SK-N-SH (cell line): ENCODE data around the gene HTR7. TPM values are rescaled to one million over a fixed set of nuclear protein-coding genes. Genes with fewer than 3 reads are reported as not detected.

Source experiments
- CTCF ChIA-PET: fragments of 300-600, 350-600 bp; formaldehyde crosslinking; extraction: SDS; loops from one replicate; lab custom pipeline; 2021; lab: Yijun Ruan, JAX
- POLR2A ChIA-PET: fragments of 350-600 bp; sonication (Branson Sonifier 250); formaldehyde crosslinking; extraction: SDS; loops from one replicate; lab custom pipeline; 2020; ENCODE audit warnings: antibody characterized with exemption, inconsistent platforms; lab: Yijun Ruan, JAX
- DNase-seq: peaks from one replicate; pipeline ENCODE4 v3.0.0; 2012
- H2AFZ ChIP-seq: fragments of 200-600 bp; sonication (generic); 2 replicates; pipeline ENCODE4 v1.8.1; 2016; ENCODE audit warnings: antibody characterized with exemption, mild to moderate bottlenecking, low read depth
- H3F3A ChIP-seq: fragments of 200-600 bp; sonication (generic); replicated peaks from 2 replicates; pipeline ENCODE3; 2016; ENCODE audit warnings: antibody characterized with exemption, mild to moderate bottlenecking; ENCODE audit not compliant: insufficient read depth
- H3K27ac ChIP-seq, 2 experiments: fragments of 200-500 bp in 1 of 2; fragments of 200-600 bp in 1 of 2; sonication (Bioruptor generic) in 1 of 2; sonication (generic), shearing (Covaris generic) in 1 of 2; 2 replicates each; pipeline versions ENCODE4 v1.5.1 to v1.6.1; 2014 to 2016; ENCODE audit warnings: low read depth in 2 of 2, inconsistent platforms in 1 of 2, low read length in 1 of 2, mild to moderate bottlenecking in 1 of 2, mixed read lengths in 1 of 2
- H3K27me3 ChIP-seq: fragments of 200-600 bp; sonication (generic), shearing (Covaris generic); 2 replicates; pipeline ENCODE4 v1.6.1; 2016; ENCODE audit warnings: mixed run types; ENCODE audit not compliant: insufficient read depth
- H3K36me3 ChIP-seq, 2 experiments: fragments of 200-500 bp in 1 of 2; fragments of 200-600 bp in 1 of 2; sonication (Bioruptor generic) in 1 of 2; sonication (generic) in 1 of 2; replicated peaks in 1 of 2; 2 replicates each; pipeline versions ENCODE3 to v1.5.1; 2014 to 2016; ENCODE audit warnings: low read length in 1 of 2, mild to moderate bottlenecking in 1 of 2; ENCODE audit not compliant: insufficient read depth in 2 of 2, control insufficient read depth in 1 of 2
- H3K4me1 ChIP-seq, 2 experiments: fragments of 200-500 bp in 1 of 2; fragments of 200-600 bp in 1 of 2; sonication (Bioruptor generic) in 1 of 2; sonication (generic), shearing (Covaris generic) in 1 of 2; 2 replicates each; pipeline versions ENCODE4 v1.5.1 to v1.6.1; 2014 to 2016; ENCODE audit warnings: low read depth in 1 of 2, low read length in 1 of 2, mixed run types in 1 of 2; ENCODE audit not compliant: insufficient read depth in 2 of 2, control insufficient read depth in 1 of 2
- H3K4me2 ChIP-seq: fragments of 200-600 bp; sonication (generic), shearing (Covaris generic); 2 replicates; pipeline ENCODE4 v1.6.1; 2017; ENCODE audit warnings: mixed run types
- H3K4me3 ChIP-seq, 2 experiments: fragments of 200-500 bp in 1 of 2; fragments of 200-600 bp in 1 of 2; sonication (Bioruptor generic) in 1 of 2; sonication (generic), shearing (Covaris generic) in 1 of 2; 2 replicates each; pipeline versions ENCODE4 v1.5.1 to v1.8.1; 2014 to 2016; ENCODE audit warnings: low read depth in 2 of 2, inconsistent platforms in 1 of 2, low read length in 1 of 2, mild to moderate bottlenecking in 1 of 2, mixed read lengths in 1 of 2, moderate library complexity in 1 of 2
- H3K79me2 ChIP-seq: fragments of 200-600 bp; sonication (generic); 2 replicates; pipeline ENCODE4 v1.8.1; 2017; ENCODE audit warnings: mild to moderate bottlenecking; ENCODE audit not compliant: insufficient read depth
- H3K9ac ChIP-seq: fragments of 200-600 bp; sonication (generic); 2 replicates; pipeline ENCODE4 v1.6.1; 2017; ENCODE audit warnings: mixed run types
- H3K9me2 ChIP-seq: fragments of 200-600 bp; sonication (generic); 2 replicates; pipeline ENCODE4 v1.6.1; 2017; ENCODE audit warnings: mixed run types
- H3K9me3 ChIP-seq: fragments of 200-600 bp; sonication (generic); 2 replicates; pipeline ENCODE4 v1.6.1; 2017; ENCODE audit warnings: mixed run types, mild to moderate bottlenecking, moderate library complexity
- H4K20me1 ChIP-seq: fragments of 200-600 bp; sonication (generic); 2 replicates; pipeline ENCODE4 v1.6.1; 2017; ENCODE audit warnings: mild to moderate bottlenecking, mixed run types; ENCODE audit not compliant: insufficient read depth
- CTCF ChIP-seq: fragments of 200-600 bp; sonication (generic); IDR thresholded peaks from 2 replicates; pipeline ENCODE4 v1.6.1; 2017; ENCODE audit warnings: antibody characterized with exemption, mild to moderate bottlenecking, moderate library complexity
- EP300 ChIP-seq, 2 experiments: IDR thresholded peaks; 2 replicates each; pipeline versions ENCODE4 v1.4.0 to v1.6.1; 2012; ENCODE audit warnings: borderline replicate concordance in 1 of 2, low read depth in 1 of 2, low read length in 1 of 2
- EZH2phosphoT487 ChIP-seq: fragments of 200-600 bp; sonication (generic); IDR thresholded peaks from 2 replicates; pipeline ENCODE4 v1.6.1; 2017; ENCODE audit warnings: low read depth, mixed run types, mild to moderate bottlenecking, antibody characterized with exemption, moderate library complexity, borderline replicate concordance
- FOSL2 ChIP-seq: IDR thresholded peaks from 2 replicates; pipeline ENCODE4 v1.4.0; 2012; ENCODE audit warnings: low read depth, mild to moderate bottlenecking, moderate library complexity, borderline replicate concordance
- FOXJ3 ChIP-seq: sonication (generic); formaldehyde crosslinking; IDR thresholded peaks from 2 replicates; pipeline ENCODE4 v1.5.1; 2020; ENCODE audit warnings: mild to moderate bottlenecking, missing genetic modification reagents
- GATA2 ChIP-seq: sonication (generic); formaldehyde crosslinking; IDR thresholded peaks from 2 replicates; pipeline ENCODE4 v1.5.0; 2020; ENCODE audit warnings: mild to moderate bottlenecking, missing genetic modification reagents
- IRF3 ChIP-seq: fragments of 150-350 bp; IDR thresholded peaks from 2 replicates; pipeline ENCODE4 v1.6.1; 2016; ENCODE audit warnings: mild to moderate bottlenecking, low read depth, low read length
- MEF2A ChIP-seq: IDR thresholded peaks from 2 replicates; pipeline ENCODE4 v1.4.0; 2012; ENCODE audit warnings: low read depth, borderline replicate concordance
- NFIC ChIP-seq: IDR thresholded peaks from 2 replicates; pipeline ENCODE4 v1.4.0; 2012; ENCODE audit warnings: borderline replicate concordance
- PBX3 ChIP-seq: IDR thresholded peaks from 2 replicates; pipeline ENCODE4; 2012
- SMC3 ChIP-seq: IDR thresholded peaks from 2 replicates; pipeline ENCODE4 v1.6.1; 2012; ENCODE audit warnings: low read depth, low read length, improper control_type of control experiment
- TEAD4 ChIP-seq: IDR thresholded peaks from 2 replicates; pipeline ENCODE4 v1.4.0; 2012; ENCODE audit warnings: mild to moderate bottlenecking, borderline replicate concordance; ENCODE audit not compliant: insufficient read depth
- YY1 ChIP-seq: IDR thresholded peaks from 2 replicates; pipeline ENCODE4 v1.4.0; 2012; ENCODE audit warnings: low read depth, mild to moderate bottlenecking
- WGBS: methylation state at CpG from one replicate; pipeline ENCODE4 v1.1.6; 2017; ENCODE audit warnings: low lambda C conversion rate; 5-methylcytosine and 5-hydroxymethylcytosine counted together
- polyA plus RNA-seq, 3 experiments: library from polyadenylated mRNA; depleted of rRNA; stranded (reverse); fragments of >200 nt; gene quantifications; 2 replicates each; pipeline ENCODE4 v1.2.3, GENCODE V29; 2012
- TF ChIP-seq, protein P1 (sequence below): IDR thresholded peaks from 2 replicates; pipeline ENCODE4 v1.4.0; 2012; ENCODE audit warnings: low read depth
- TF ChIP-seq, protein P2 (sequence below): IDR thresholded peaks from 2 replicates; pipeline ENCODE4 v1.4.0; 2012; ENCODE audit warnings: low read depth, borderline replicate concordance

The HTR7 gene
- polyA plus RNA-seq, 1 of the 3 experiments (the other 2 are of a cell fraction): 0.16 TPM

DNA sequence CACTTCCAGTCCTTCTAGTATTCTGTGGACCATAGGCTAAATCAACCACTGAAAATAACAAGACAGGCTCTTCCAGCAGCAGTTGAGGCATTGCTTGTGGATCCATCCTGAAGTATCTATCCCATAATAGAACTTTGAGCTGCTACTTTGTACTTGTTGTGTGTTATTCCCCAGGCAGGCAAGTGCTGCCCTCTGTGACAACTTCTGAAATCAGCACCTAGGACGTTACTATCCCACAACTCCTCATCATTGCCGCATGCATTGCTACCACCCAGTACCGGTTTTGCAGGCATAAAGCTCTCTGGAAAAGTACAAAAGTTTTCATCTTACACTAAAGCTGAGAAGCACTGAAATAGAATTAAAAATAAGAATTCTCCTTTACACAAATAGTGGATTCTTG is 145.3 kb downstream of the HTR7 start:
- Histone ChIP-seq H3K4me1 (no peaks in the 10 kb centered on the region), H3K9me2 (no peaks in the 10 kb centered on the region), H3K79me2 (no peaks in the 10 kb centered on the region), H3K9ac (no peak overlapping the region), H3F3A (no peaks in the 10 kb centered on the region), H3K4me3 (no peak overlapping the region), H4K20me1 (no peaks in the 10 kb centered on the region), H3K27ac (no peak overlapping the region), H3K27me3 (peaks cover 5% of the 10 kb centered on the region; the same call in 1 of the 2 replicates), H3K4me2 (no peak overlapping the region), H3K9me3 (no peaks in the 10 kb centered on the region; the same call in 1 of the 2 replicates), H3K36me3 (no peaks in the 10 kb centered on the region), H2AFZ (no peak overlapping the region)
- no peak for TF ChIP-seq NFIC
- TF ChIP-seq IRF3: no peak
- TF ChIP-seq CTCF: no peak
- TF ChIP-seq MEF2A: no peak
- TF ChIP-seq TEAD4: no peak
- TF ChIP-seq, protein P1, sequence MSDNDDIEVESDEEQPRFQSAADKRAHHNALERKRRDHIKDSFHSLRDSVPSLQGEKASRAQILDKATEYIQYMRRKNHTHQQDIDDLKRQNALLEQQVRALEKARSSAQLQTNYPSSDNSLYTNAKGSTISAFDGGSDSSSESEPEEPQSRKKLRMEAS: no peak
- TF ChIP-seq GATA2 (CRISPR knock-in tag): no peak
- no peak for TF ChIP-seq PBX3
- TF ChIP-seq EZH2phosphoT487: no peak
- no peak for TF ChIP-seq SMC3
- TF ChIP-seq, protein P2, sequence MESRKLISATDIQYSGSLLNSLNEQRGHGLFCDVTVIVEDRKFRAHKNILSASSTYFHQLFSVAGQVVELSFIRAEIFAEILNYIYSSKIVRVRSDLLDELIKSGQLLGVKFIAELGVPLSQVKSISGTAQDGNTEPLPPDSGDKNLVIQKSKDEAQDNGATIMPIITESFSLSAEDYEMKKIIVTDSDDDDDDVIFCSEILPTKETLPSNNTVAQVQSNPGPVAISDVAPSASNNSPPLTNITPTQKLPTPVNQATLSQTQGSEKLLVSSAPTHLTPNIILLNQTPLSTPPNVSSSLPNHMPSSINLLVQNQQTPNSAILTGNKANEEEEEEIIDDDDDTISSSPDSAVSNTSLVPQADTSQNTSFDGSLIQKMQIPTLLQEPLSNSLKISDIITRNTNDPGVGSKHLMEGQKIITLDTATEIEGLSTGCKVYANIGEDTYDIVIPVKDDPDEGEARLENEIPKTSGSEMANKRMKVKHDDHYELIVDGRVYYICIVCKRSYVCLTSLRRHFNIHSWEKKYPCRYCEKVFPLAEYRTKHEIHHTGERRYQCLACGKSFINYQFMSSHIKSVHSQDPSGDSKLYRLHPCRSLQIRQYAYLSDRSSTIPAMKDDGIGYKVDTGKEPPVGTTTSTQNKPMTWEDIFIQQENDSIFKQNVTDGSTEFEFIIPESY: no peak
- no peak for TF ChIP-seq FOXJ3 (CRISPR knock-in tag)
- no peak for TF ChIP-seq FOSL2
- no peak for TF ChIP-seq EP300 (IDR thresholded peaks at IDR 0.05; ENCODE audit: borderline replicate concordance in 1 of 2, low read depth in 1 of 2, low read length in 1 of 2)
- no peak for TF ChIP-seq YY1
- 0% methylated on average over 3 of the region's 3 CpGs for WGBS
- ChIA-PET POLR2A (no interaction called here), CTCF (no interaction called here)
- no peak for DNase-seq
